HEK293 (cell line): ENCODE measurements around the gene BEGAIN.

ENCODE experiments used
- CTCF ChIP-seq: fragments of 450-650 bp; formaldehyde crosslinking; IDR thresholded peaks from 2 replicates; pipeline ENCODE4 v1.5.1; 2016; ENCODE audit warnings: missing biosample characterization, missing genetic modification characterization
- ZNF155 ChIP-seq: fragments of 450-650 bp; formaldehyde crosslinking; IDR thresholded peaks from 2 replicates; pipeline ENCODE4 v1.5.1; 2016; ENCODE audit warnings: missing biosample characterization, missing genetic modification characterization
- ZNF24 ChIP-seq: fragments of 450-650 bp; formaldehyde crosslinking; IDR thresholded peaks from 2 replicates; pipeline ENCODE4 v1.5.1; 2016; ENCODE audit warnings: missing biosample characterization, missing genetic modification characterization
- ZNF423 ChIP-seq: fragments of 450-650 bp; formaldehyde crosslinking; IDR thresholded peaks from 2 replicates; pipeline ENCODE4 v1.5.1; 2016; ENCODE audit warnings: missing biosample characterization, missing genetic modification characterization
- ZNF521 ChIP-seq: fragments of 450-650 bp; formaldehyde crosslinking; IDR thresholded peaks from 2 replicates; pipeline ENCODE4 v1.5.1; 2017; ENCODE audit warnings: missing biosample characterization, mild to moderate bottlenecking, missing genetic modification characterization
- TF ChIP-seq, protein P1 (sequence below): fragments of 450-650 bp; formaldehyde crosslinking; IDR thresholded peaks from 2 replicates; pipeline ENCODE4 v1.5.1; 2017; ENCODE audit warnings: missing biosample characterization, missing genetic modification characterization

DNA sequence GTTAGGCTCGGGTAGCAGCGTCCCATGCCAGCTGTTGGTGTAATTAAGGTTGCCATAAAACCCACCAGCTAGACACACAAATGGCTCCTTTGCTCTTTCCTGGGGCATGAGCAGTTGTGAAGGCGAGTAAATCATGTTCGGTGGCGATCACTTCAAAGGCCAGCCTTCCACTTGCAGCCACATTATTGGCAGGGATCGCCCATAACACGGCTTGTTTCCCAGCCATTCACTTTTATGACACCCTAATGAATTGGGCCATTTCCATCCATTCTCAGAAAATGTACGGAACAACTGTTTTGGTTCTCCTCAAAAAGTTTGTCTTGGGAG is 63.4 kb downstream of the BEGAIN start:
- TF ChIP-seq, protein P1, sequence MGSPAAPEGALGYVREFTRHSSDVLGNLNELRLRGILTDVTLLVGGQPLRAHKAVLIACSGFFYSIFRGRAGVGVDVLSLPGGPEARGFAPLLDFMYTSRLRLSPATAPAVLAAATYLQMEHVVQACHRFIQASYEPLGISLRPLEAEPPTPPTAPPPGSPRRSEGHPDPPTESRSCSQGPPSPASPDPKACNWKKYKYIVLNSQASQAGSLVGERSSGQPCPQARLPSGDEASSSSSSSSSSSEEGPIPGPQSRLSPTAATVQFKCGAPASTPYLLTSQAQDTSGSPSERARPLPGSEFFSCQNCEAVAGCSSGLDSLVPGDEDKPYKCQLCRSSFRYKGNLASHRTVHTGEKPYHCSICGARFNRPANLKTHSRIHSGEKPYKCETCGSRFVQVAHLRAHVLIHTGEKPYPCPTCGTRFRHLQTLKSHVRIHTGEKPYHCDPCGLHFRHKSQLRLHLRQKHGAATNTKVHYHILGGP (tag by site-specific recombination): no peak
- TF ChIP-seq ZNF521 (tag by site-specific recombination) (no peak), CTCF (no peak), ZNF423 (tag by site-specific recombination) (no peak), ZNF24 (tag by site-specific recombination) (no peak), ZNF155 (tag by site-specific recombination) (no peak)
